GM19328 (cell line): Measurements from ENCODE around the gene ABHD10.
A peak's percentile ranks its signal among the peaks of the same experiment; 100 is the strongest.

Source experiments
- ATAC-seq: cut with Tn5 transposase; IDR thresholded peaks from one replicate; pipeline ENCODE4 v1.9.1; 2021; ENCODE audit warnings: mild to moderate bottlenecking, moderate library complexity; ENCODE audit not compliant: unreplicated experiment

ABHD10 gene

DNA sequence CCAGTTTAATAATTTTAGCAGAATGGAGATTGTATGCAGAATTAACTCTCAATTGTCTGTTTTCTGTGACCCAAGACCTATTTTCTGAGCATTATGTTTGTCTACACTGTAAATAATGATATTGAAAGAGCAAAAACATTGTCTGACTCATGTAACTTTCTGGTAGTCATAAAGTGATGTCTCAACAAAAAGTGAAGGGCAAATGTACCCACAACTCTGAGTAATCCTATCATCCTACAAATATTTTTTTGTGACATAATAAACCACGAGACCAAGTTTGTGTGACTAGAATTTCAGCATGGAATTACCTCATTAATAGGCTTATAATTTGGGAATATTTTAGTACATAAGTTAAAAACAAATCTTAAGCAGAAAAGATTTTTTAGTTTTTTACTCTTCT lies 15.4 kb upstream of the ABHD10 start:
- no peak for ATAC-seq

DNA sequence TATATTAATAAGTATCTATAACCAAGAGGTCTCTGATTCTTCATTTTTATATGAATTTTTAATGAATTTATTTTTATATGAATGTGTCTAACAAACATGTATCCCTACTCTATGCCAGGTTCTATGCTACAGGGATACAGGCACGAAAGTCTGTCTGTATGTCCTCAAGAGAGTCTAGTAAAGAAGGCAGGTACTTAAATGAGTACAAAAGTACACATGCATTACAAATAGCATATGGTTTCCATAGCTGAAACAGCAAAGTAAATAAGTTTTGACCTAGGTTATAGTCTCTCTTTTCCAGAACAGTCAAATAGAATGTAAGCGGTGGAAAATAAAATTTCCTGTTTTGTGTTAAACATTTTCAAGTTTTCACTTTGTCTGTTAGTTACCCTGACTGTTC lies 13.3 kb upstream of the ABHD10 start:
- no peak for ATAC-seq

DNA sequence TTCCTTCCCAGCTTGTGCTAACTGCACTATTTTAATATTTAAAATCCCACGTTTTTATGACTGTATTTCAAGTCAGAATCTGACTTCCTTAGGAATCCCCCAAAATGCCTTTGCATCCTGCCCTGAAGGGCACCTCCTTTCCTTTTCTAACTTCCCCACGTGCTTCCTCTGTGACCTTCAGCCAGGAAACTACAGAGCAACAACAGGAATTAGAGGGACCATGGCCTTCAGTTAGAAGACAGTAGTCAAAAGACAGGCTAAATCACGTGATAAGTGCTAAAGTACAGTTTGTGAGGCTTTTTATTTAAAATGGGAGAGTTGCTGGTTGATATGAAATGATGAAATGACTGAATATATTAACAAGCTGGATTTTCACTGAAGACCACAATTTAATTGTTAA lies 11.8 kb upstream of the ABHD10 start:
- ATAC-seq = no peak

DNA sequence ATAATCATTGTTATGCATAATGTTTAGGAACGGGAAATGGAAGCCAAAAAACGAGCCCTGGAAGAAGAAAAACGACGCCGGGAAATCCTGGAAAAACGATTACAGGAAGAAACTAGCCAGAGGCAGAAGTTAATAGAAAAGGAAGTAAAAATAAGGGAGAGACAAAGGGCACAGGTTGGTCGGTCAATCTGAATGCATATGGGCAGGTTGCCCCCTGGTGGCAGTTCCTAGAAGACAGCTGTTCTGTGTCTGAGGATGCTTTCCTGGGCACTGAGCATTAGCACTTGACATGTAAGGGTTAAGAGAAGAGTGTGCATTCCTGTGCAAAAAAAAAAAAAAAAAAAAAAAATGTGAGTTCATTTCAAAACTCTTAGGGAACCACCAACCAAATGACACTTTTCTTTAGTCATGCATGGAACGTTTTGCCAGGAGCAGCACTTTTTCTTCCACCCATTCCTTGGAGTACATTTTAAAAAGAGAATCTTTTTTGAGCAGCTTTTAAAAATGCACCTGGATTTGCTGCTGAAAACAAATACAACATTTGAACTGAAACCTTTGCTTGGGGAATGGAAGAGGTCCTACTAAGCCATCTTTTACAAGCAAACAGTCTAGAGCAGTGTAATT lies 11.1 kb upstream of the ABHD10 start:
- ATAC-seq = peak; percentile 91

DNA sequence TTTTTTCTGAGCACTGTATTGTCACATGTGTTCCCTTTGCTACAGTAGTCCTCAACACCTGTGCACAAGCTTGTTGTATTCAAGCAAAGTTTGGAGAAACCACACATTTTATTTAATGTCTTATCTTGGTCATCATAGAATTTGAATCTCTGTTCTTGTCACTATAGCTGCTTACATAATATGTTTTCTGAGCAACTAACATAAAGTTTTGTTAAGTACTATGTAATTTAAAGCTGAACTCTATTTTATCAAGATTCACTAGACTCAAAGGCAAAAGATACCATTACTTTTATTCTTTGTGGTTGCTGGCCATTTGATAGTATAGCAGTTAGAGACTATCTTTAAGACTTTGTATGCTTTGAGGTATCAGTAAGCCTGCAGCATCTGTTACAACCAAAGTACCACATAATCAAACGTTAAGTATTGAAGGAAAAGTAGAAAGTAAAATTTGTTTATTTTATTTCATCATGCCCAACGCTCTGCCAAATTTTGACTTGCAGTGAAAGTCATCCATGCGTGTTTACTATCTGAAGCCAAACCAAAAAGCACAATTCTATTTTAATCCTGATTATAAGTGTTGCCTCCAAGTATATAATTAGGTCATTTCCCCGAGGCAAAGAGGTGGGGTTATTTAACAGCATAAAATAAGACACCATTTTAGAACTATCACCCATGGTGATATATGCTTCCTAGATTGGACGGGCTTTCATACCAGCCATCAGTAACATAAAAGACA lies 10.3 kb upstream of the ABHD10 start:
- no peak for ATAC-seq

DNA sequence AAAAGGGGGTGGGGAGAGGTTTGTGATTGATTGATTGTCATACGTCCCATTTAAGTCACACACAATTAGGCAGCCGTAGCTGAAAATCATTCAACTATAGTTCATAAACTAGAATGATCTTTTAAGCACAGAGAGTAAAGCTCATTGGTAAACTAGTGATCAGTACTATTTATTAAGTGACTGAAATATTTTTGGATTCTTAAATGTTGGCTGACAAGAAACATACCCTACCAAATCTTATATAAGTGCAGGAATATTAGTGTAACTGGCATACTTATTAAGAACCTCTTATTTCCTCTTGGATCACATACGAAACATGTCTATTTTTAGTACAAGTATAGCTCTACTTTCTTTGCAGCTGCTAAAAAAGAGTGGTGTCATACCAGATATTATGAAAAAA lies 8.4 kb upstream of the ABHD10 start:
- no peak for ATAC-seq

DNA sequence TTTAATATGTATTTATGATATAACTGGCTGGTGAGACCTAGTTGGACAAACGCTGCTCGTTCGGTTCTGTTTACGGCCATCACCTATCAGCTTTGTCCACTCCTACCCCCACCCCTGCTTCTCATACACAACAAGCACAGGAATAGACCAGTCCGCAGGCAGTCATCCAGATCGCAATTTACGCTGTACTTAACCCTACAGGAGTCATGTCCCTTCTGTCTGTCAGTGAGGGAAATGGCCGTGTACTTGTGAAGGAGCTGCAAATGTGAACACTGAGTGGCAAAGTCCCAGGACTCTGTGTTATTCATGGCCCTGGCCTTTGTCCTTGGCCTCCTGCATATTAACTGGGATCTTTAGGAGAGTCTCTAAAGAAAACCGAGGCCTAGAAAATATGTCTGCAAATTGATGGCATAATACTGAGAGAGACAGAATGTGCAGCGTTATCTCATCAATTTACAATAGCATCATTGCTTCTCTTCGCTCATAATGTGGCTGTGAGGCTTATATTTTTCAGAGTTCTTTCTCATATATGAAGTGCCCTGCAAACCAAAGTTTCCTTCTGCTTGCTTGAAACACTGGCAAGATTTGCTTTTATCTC lies 7.2 kb upstream of the ABHD10 start:
- ATAC-seq = no peak

DNA sequence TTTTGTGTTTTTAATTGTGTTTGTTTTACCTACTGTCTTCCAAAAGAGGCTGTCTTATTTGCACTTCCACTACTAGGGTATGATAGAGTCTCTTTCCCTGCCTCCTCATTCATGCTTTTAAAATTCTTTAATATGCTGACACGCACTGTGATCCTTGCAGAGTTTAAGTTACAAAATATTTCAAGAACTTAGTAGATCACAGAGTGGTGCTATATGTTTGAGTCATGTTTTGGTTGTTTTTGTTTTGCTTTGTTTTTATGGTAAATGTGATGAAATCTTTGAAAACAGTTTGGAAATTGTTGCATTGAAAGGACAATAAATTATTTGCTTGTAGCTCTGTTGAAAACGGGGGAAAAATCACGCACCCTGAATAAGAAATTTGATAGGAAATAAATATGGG lies 5.9 kb upstream of the ABHD10 start:
- ATAC-seq = no peak

DNA sequence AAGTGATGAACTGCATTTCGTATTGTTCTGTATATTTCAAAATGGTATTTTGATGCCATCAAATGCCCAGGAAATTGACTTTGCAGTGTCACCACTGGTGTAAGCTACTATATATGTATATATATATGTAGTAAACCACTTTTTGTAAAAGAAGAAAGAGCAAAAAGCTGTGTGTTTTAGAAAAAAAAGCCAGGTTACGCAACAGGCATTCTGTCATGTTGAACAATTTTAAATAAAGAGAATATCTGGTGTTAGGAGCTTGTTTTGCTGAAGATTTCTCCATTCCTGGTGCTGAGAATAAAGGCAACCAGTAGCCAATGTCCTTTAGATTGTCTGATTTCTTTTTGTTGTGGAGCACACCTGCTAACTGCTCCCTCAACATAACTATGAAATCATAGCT lies 3.7 kb upstream of the ABHD10 start:
- no peak for ATAC-seq

DNA sequence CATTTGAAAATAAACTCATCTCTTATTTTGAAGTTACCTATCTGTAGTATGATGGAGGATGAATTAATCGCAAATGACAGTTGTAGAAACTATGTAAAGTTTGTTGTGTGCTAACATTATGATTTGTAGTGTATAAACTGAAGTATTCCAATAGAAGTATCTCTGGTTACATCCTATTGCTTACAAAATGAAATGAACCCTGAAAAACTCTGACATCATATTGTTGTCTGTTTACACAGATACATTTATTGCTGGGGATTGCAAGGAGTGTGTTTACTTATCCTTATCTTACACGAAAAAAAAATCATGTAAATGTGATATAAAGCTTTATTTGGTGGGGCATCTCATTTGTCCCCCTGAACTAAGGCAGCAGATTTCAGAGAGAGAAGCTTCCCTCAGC lies 2.6 kb upstream of the ABHD10 start:
- no peak for ATAC-seq

DNA sequence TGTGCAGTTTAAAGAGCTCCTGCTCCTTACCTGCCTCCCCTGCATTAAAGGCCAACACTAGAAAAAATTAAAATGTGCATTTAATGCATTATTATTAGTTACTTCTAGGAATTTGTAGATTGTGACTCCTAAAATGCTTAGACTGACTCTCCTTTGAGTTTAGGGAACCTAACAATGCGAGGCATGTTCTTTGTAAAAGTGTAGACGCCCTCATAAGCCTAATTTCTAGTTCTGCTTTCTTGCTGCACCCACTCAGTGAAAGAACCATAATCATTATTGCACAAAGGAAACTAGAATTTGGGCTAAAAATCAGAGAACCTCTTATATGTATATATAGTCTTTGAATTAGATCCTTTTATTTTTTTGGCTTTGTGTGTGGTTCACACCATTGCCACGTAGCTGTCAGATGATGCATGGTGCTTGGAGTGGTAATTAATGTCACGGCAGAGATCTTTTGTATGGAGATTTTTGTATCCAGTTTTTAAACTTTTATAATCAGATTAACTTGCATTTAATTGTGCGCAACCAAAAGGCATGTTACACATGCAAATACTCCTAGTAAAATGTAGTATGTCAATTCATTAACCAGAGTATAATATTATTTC lies 710 bp downstream of the ABHD10 start:
- ATAC-seq = peak; percentile 32

DNA sequence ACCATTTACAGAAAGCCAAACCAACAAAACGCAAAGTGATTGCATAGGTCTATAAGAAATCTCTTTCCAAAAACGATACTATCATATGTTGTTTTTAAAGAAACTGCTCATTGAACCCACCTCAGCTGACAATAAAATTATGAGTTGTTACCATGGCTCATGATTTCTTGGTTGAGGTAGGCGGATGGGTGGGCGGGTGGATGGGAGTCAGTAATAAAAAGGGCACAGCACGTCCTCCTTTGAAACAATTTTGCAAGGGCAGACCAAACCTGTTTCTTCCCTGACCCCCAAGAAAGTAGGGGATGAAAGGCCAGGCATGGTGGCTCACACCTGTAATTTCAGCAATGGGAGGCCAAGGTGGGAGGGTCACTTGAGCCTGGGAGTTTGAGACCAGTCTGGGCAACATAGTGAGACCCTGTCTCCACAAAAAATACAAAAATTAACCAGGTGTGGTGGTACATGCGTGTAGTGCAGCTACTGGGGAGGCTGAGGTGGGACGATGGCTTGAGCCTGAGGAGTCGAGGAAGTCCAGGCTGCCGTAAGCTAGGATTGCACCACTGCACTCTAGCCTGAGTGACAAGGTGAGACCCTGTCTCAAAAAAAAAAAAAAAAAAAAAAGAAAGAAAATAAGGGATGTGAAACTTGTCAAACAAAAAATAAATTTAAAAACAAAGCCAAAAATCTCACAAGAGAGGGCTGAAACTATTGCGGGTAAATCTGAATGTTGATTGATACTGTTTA lies 2.1 kb downstream of the ABHD10 start:
- ATAC-seq = no peak

DNA sequence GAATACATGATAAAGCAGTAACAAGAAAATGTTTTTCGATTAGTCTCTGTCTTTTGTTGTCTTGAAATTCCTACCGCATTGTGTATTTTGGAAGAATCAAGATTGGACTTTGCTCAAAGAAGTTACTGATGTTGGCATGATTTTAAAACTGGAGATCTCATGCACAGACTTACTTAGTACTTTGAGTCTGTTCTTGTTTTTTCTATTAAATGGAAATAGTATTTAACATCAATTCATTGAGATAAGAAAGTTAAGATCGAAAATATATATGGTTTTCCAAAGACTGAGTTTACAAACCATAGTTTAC lies 2.6 kb downstream of the ABHD10 start:
- ATAC-seq = no peak

DNA sequence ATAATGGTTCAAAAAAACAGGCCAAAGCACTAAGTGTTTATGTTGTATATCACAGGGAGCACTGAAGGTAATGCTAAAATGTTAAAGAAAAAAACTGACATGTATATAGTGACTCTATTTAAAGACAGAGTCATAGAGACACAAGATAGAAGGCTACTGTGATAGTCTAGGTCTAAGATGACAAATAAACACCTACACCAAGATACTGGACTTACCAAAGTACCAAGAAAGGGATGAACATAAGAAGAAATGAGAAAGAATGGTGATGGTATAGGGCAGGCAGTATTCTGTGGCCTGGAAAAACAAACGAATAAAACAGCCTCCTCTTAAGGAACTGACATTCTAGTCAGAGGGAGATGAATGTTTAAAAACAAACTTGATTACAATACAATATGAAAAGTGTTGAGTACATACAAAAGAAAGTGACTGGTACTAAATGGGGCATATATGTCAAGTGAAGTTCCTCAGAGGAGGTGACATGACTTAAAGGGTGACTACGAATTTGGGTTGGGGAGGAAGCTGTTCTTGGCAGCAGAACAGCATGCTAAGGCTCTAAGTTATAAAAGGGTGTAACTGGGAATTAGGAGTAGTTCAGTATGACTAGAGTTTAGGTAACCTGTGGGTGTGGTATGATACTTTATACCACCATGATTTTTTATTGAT lies 5.9 kb downstream of the ABHD10 start:
- no peak for ATAC-seq

DNA sequence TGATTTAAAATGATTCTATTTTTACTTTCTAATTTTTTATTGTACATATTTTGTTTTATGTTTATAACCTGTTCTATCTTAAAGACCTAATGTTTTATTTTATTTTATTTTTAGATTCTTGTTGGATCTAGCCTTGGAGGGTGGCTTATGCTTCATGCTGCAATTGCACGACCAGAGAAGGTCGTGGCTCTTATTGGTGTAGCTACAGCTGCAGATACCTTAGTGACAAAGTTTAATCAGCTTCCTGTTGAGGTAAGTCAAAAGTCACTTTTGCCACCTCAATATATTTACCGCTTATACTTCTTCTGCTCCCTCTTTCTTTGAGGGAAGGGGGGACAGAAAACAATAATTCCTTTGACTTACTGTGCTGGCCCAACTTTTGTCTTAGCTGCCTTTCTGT lies 8.0 kb downstream of the ABHD10 start:
- no peak for ATAC-seq

DNA sequence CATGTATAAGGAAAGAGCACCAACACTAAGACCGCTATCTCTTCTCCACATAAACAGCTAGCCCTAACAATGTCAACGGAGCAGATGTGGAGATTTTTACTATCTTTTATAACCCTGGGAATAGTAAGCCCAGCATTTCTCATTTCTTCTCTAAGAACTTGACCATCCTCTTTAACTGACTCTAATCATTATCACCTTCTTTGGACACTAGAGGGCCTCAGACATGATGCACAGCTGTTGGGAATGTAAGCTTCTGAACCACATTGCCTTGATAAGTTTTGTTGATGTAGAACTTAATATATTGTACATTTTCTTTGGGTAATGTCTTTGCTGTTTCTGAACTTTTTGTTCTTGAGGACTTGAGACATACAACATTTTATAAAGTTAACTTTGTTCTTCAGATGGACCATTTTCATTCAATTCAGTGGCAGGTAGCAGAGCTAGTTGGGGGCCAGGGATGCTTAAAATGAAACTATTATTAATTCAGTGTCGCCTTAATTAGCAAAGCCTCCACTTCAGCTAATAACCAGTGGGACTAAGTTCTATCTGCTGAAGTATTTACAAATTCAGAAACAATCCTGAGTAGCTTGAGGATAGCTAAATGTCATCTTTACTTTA lies 10.3 kb downstream of the ABHD10 start:
- peak; percentile 87 for ATAC-seq

DNA sequence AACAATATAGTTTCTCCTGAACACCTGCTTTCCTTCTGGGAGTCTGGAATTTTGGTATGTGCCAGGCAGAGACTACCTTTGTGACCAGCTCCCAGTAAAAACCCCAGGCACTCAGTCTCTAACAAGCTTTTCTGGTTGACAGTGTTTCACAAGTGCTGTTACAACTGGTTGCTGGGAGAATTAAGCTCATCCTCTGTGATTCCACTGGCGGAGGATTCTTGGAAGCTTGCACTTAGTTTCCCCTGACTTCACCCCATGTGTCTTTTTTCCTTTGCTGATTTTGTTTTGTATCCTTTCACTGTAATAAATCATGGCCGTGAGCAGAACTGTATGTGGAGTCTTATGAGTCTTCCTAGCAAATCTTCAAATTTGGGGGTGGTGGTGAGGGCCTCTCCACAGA lies 14.2 kb downstream of the ABHD10 start:
- ATAC-seq = no peak

DNA sequence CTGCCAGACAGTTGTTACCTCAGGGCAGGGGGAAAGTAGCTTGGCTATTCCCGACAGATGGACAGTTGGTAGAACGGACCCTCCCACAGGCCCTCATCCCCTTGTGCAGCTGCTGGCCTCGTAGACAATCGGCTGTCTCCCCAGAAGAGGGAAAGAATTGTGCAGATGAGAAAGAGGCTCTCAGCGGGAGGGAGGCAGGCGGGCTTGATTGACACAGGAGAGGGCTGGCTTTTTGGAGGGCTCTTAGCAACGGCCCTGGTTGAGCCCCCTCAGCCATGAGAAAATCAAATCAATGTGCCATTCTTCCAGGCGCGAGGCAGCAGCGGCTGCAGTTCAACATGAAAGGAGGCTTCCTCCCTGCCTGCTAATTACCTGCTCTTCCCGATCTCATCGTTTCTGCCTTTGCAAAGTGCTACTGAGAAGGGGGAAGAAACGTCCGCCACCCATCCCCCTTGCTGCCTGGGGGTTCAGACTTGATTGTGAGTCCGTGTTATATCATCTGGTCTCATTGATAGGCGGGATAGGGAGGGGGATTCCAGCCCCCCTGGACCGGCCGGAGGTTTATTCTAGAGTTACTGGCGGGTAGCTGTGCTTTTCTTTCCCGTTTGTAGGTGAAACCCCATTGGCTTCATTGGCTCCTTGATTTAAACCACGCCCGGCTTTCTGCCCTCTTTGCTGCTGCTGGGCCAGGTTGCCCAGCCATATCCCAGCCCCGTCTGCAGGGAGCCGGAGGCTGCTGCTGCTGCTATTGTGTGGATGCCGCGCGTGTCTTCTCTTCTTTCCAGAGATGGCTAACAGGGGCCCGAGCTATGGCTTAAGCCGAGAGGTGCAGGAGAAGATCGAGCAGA lies 20.0 kb downstream of the ABHD10 start, which contains the start of gene TAGLN3:
TAGLN3 (plus strand) TSS at position 287 of the 848 bp plus-strand sequence; CDS start at position 788, 501 bp downstream.
- ATAC-seq = no peak

DNA sequence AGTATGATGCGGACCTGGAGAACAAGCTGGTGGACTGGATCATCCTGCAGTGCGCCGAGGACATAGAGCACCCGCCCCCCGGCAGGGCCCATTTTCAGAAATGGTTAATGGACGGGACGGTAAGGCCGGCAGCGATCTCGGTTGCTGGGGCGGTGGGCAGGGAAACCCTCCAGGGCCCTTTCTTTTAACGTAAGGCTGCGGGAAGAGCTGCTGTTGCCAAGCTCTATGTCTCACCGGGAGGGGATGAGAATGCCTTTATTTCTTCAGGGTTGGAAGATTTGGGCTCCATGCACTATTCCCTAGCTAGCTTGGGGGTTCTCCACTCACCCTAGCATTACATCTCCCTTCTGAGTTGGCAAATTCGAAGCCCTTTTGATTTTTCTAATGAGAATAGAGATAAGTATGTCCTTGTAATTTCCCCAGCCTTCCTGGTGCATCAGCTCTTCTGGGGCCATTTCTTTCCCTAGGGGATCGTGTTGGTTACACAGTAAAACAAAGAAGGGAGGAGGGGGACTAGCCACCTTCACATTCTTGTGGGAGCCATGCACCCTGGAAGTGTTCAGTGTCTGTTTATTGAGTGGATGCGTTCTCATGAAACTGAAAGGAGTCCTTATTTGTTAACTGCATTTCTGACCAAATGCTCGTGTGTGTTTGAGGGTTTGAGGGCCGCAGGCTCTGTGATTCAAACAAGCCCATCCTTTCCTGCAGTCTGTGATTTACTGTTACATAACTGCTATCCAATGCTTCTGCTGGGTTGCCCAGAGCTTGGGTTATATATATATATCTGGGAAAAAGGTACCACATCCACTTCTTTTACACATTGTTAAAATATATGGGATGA lies 20.9 kb downstream of the ABHD10 start:
- no peak for ATAC-seq
